Panc1 (cell line): ENCODE data around the gene CTSD.

Source experiments
- CTCF ChIP-seq: fragments of 450-650 bp; IDR thresholded peaks from 2 replicates; pipeline ENCODE4 v1.5.1; 2017; ENCODE audit warnings: mild to moderate bottlenecking
- POLR2AphosphoS5 ChIP-seq: IDR thresholded peaks from 2 replicates; pipeline ENCODE4 v1.6.1; 2012; ENCODE audit warnings: mild to moderate bottlenecking, low read depth, low read length, moderate library complexity
- SIN3A ChIP-seq: IDR thresholded peaks from 2 replicates; pipeline ENCODE4 v1.6.1; 2012; ENCODE audit warnings: low read depth, mild to moderate bottlenecking, low read length, moderate library complexity, borderline replicate concordance; ENCODE audit not compliant: insufficient read depth
- TCF7L2 ChIP-seq: IDR thresholded peaks from 2 replicates; pipeline ENCODE4 v1.6.1; 2011; ENCODE audit warnings: mild to moderate bottlenecking, low read depth, low read length, inconsistent platforms
- TF ChIP-seq, protein P1 (sequence below), 2 experiments: IDR thresholded peaks; 2 replicates each; pipeline ENCODE4 v1.6.1; 2011 to 2012; ENCODE audit warnings: low read depth in 2 of 2, control low read depth in 1 of 2, low read length in 1 of 2, mild to moderate bottlenecking in 1 of 2, moderate library complexity in 1 of 2; ENCODE audit not compliant: insufficient read depth in 1 of 2

- TF ChIP-seq CTCF (no peak), POLR2AphosphoS5 (no peak), SIN3A (no peak), TCF7L2 (no peak)
- TF ChIP-seq, protein P1, sequence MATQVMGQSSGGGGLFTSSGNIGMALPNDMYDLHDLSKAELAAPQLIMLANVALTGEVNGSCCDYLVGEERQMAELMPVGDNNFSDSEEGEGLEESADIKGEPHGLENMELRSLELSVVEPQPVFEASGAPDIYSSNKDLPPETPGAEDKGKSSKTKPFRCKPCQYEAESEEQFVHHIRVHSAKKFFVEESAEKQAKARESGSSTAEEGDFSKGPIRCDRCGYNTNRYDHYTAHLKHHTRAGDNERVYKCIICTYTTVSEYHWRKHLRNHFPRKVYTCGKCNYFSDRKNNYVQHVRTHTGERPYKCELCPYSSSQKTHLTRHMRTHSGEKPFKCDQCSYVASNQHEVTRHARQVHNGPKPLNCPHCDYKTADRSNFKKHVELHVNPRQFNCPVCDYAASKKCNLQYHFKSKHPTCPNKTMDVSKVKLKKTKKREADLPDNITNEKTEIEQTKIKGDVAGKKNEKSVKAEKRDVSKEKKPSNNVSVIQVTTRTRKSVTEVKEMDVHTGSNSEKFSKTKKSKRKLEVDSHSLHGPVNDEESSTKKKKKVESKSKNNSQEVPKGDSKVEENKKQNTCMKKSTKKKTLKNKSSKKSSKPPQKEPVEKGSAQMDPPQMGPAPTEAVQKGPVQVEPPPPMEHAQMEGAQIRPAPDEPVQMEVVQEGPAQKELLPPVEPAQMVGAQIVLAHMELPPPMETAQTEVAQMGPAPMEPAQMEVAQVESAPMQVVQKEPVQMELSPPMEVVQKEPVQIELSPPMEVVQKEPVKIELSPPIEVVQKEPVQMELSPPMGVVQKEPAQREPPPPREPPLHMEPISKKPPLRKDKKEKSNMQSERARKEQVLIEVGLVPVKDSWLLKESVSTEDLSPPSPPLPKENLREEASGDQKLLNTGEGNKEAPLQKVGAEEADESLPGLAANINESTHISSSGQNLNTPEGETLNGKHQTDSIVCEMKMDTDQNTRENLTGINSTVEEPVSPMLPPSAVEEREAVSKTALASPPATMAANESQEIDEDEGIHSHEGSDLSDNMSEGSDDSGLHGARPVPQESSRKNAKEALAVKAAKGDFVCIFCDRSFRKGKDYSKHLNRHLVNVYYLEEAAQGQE (IDR thresholded peaks at IDR 0.05; ENCODE audit: insufficient read depth in 1 of 2, low read depth in 2 of 2, low read length in 1 of 2): no peak
Observed at GRCh38 chr11:1728301-1728700, 35.4 kb downstream of the CTSD start.
